HFF-Myc (cell line): ENCODE measurements around the gene REC114.

Source experiments
- DNase-seq: peaks from one replicate; pipeline ENCODE4 v3.0.0-alpha.2; 2011; ENCODE audit warnings: low read depth; ENCODE audit errors: extremely low read depth
- H3K4me3 ChIP-seq: replicated peaks from 2 replicates; pipeline ENCODE4 v1.5.1; 2011; ENCODE audit warnings: low read depth, mild to moderate bottlenecking, control low read depth, low read length
- TF ChIP-seq, protein P1 (sequence below): IDR thresholded peaks from 2 replicates; pipeline ENCODE4 v1.5.1; 2012; ENCODE audit warnings: mild to moderate bottlenecking, low read depth, low read length, control low read depth; ENCODE audit errors: missing control alignments

Gene REC114

DNA sequence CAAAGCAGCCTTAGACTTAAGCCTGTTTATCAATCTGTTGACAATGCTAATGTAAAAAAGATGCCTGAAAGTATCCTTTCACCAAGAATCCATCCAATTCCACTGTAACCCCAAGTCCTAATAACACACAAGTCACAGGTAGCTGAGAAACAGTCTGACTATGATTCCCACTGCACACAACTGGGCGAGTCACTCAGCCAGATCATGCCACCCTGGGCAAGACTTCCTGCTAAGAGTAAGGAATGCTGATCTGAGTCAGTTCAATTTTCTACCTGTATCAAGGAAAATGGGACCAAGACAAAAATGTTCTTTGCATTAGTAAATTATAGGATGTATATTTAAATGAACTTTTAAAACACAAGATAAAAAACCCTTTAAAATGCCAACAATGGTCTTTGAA lies 157.0 kb downstream of the REC114 start:
- DNase-seq: no peak
- H3K4me3 ChIP-seq: no peak overlapping the region

GRCh38 chr15:73600413-73601335 lies 157.7 kb downstream of the REC114 start:
- DNase-seq: no peak
- TF ChIP-seq, protein P1, sequence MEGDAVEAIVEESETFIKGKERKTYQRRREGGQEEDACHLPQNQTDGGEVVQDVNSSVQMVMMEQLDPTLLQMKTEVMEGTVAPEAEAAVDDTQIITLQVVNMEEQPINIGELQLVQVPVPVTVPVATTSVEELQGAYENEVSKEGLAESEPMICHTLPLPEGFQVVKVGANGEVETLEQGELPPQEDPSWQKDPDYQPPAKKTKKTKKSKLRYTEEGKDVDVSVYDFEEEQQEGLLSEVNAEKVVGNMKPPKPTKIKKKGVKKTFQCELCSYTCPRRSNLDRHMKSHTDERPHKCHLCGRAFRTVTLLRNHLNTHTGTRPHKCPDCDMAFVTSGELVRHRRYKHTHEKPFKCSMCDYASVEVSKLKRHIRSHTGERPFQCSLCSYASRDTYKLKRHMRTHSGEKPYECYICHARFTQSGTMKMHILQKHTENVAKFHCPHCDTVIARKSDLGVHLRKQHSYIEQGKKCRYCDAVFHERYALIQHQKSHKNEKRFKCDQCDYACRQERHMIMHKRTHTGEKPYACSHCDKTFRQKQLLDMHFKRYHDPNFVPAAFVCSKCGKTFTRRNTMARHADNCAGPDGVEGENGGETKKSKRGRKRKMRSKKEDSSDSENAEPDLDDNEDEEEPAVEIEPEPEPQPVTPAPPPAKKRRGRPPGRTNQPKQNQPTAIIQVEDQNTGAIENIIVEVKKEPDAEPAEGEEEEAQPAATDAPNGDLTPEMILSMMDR: no peak
- H3K4me3 ChIP-seq: no peak overlapping the region

More for the DNA sequence above, 157.0 kb downstream of the REC114 start:
- TF ChIP-seq, protein P1: no peak

DNA sequence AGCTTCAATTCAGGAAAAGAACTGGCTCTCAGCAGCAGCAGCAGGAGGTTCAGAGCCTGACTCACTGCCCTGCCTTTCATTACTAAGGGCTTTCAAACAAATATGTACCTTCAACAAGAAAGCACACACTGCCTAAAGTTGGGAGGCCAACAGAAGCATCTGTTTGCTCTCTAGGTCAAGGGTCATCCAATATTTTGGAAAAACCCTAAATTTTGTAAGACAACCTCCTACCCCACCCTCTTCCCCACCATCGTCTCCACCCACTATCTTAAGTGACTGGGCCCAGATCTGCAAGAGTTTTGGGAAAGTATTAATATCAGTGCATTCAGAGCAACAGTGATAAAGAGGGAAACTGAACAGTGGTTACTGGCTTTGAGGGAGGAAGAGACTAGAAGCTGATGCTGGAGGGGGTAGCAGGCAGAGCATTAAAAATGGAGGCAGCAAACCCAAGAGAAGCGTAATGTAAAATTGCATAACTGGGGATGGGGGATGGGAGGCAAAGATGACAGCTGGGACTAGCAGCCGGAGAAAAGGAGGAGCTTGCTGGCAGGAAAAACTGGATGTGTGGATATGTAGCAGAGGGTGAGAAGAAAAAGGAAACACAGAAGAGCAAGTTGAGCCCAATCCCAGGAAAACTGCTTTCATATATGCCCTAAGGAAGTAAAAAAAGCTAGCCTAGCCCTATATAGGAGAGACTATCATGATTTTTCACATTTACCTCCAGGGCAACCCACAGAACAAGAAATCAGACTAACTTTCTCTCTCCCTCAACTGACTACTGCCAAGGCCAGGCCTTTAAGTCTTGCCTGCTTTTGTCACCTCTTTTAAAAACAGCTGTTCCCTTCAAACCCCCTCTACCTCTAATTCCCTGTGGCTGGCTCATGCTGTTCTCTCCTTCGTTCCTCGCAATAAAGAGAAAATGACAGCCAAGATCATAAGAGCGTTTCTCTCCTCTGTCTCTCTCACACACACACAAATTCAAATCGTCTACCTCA lies 158.8 kb downstream of the REC114 start:
- no peak overlapping the region for H3K4me3 ChIP-seq
- DNase-seq: peak; percentile 31
- TF ChIP-seq, protein P1: no peak

DNA sequence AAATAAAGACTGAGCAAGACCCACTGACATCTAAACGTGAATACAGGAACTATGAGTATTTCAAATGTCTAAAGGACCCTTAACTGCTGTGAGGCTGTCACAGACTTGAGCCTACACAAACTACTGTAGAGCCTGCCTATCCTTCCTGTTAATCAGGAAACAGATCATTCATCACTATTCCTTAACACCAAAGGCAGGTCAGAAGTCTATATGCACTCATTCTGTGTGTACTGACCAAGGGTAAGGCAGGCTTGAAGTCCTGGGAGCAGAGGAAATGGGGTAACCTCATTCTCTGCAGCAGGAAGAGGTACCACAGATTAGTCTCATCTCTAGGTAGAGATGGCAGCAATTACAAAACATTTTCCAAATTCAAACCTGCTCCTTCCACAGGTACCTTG lies 159.5 kb downstream of the REC114 start:
- TF ChIP-seq, protein P1: no peak
- DNase-seq: no peak
- H3K4me3 ChIP-seq: no peak overlapping the region

GRCh38 chr15:73602992-73603391 lies 160.0 kb downstream of the REC114 start:
- TF ChIP-seq, protein P1: no peak
- no peak overlapping the region for H3K4me3 ChIP-seq
- DNase-seq: no peak

DNA sequence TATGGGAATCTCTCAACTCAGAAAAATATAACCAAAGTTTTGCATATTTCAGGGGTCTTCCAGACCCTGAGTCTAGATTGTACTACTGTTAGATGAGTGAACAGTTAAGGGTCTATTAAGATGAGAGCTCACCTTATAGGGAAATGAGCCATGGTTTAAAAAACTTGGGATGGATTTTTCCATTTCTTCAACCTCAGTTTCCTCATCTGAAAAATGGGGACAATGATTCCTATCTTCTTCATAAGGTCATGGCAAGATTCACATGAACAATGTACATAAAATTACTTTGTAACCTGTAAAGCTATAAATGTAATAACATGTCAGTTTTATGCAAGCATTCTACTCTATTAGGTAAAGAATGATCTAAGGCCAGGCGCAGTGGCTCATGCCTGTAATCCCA lies 161.5 kb downstream of the REC114 start:
- H3K4me3 ChIP-seq: no peak overlapping the region
- TF ChIP-seq, protein P1: no peak
- DNase-seq: no peak
